Hematopoietic multipotent progenitor cell treated with erythropoietin and hydrocortisone succinate and interleukin-3 and kit ligand, for 15 days (in vitro differentiated cells): ENCODE results near the gene PNMA8A.
"Not testable (repeated sequence)": the region's sequence is repeated elsewhere in the genome, so short reads cannot be mapped to it uniquely, and the experiment has no call there.

Experiments
- DNase-seq: peaks from one replicate; pipeline ENCODE4 v3.0.0-alpha.2; 2015; ENCODE audit warnings: low spot score

The PNMA8A gene

GRCh38 chr19:46466536-46467196, 4.7 kb downstream of the PNMA8A start:
- no peak for DNase-seq

GRCh38 chr19:46463516-46463915, 7.8 kb downstream of the PNMA8A start:
- no peak for DNase-seq

GRCh38 chr19:46461537-46461936, 9.8 kb downstream of the PNMA8A start:
- no peak for DNase-seq

GRCh38 chr19:46460981-46461380, 10.4 kb downstream of the PNMA8A start:
- no peak for DNase-seq

GRCh38 chr19:46460055-46460454, 11.3 kb downstream of the PNMA8A start:
- DNase-seq, result no peak

GRCh38 chr19:46456930-46457329, 14.4 kb downstream of the PNMA8A start:
- no peak for DNase-seq

- no peak for DNase-seq
Observed at GRCh38 chr19:46454244-46454643, 17.1 kb downstream of the PNMA8A start.

GRCh38 chr19:46453661-46454060, 17.7 kb downstream of the PNMA8A start:
- no peak for DNase-seq

GRCh38 chr19:46452186-46452585, 19.2 kb downstream of the PNMA8A start:
- no peak for DNase-seq

GRCh38 chr19:46451352-46451751, 20.0 kb downstream of the PNMA8A start:
- DNase-seq, result no peak

GRCh38 chr19:46450737-46451136, 20.6 kb downstream of the PNMA8A start:
- DNase-seq, result no peak

GRCh38 chr19:46449228-46449627, 22.1 kb downstream of the PNMA8A start:
- DNase-seq, result no peak

- no peak for DNase-seq
Observed at GRCh38 chr19:46448601-46449000, 22.8 kb downstream of the PNMA8A start.

- no peak for DNase-seq
Observed at GRCh38 chr19:46447824-46448223, 23.5 kb downstream of the PNMA8A start.

GRCh38 chr19:46447006-46447405, 24.4 kb downstream of the PNMA8A start:
- DNase-seq, result no peak

- no peak for DNase-seq
Observed at GRCh38 chr19:46446021-46446420, 25.3 kb downstream of the PNMA8A start.

GRCh38 chr19:46442808-46443450, 28.4 kb downstream of the PNMA8A start:
- DNase-seq, result no peak

GRCh38 chr19:46441866-46442265, 29.5 kb downstream of the PNMA8A start:
- DNase-seq, result no peak

- DNase-seq, result not testable (repeated sequence)
Observed at GRCh38 chr19:46435689-46436088, 35.7 kb downstream of the PNMA8A start.

- no peak for DNase-seq
Observed at GRCh38 chr19:46435009-46435408, 36.4 kb downstream of the PNMA8A start.

- DNase-seq, result not testable (repeated sequence)
Observed at GRCh38 chr19:46433470-46433869, 37.9 kb downstream of the PNMA8A start.

- no peak for DNase-seq
Observed at GRCh38 chr19:46431824-46432223, 39.5 kb downstream of the PNMA8A start.

- DNase-seq, result no peak
Observed at GRCh38 chr19:46429999-46430398, 41.4 kb downstream of the PNMA8A start.
